HEK293 (cell line): ENCODE data around the gene BICD2.

Source experiments
- CTCF ChIA-PET: fragments of 350-600 bp; formaldehyde crosslinking; extraction: SDS; loops from one replicate; lab custom pipeline; 2021; ENCODE audit warnings: antibody characterized with exemption; lab: Yijun Ruan, JAX
- POLR2A ChIA-PET: fragments of 300-600 bp; formaldehyde crosslinking; extraction: SDS; loops from one replicate; lab custom pipeline; 2020; ENCODE audit warnings: antibody characterized with exemption, inconsistent platforms; lab: Yijun Ruan, JAX
- H3K27ac ChIP-seq: fragments of 200-500 bp; sonication (Bioruptor generic); 2 replicates; pipeline ENCODE4 v1.5.1; 2014; ENCODE audit warnings: low read depth, low read length, control low read depth, inconsistent platforms; ENCODE audit errors: extremely low read depth
- H3K36me3 ChIP-seq, 2 experiments: fragments of 200-500 bp in 1 of 2; sonication (Bioruptor generic) in 1 of 2; 1 replicate in 1 of 2; 2 replicates in 1 of 2; pipeline ENCODE4 v1.5.1; 2014 to 2017; ENCODE audit warnings: inconsistent platforms in 2 of 2, low read length in 2 of 2; ENCODE audit not compliant: control insufficient read depth in 2 of 2, insufficient read depth in 1 of 2
- H3K4me1 ChIP-seq: fragments of 200-500 bp; sonication (Bioruptor generic); 2 replicates; pipeline ENCODE4 v1.5.1; 2014; ENCODE audit warnings: mild to moderate bottlenecking, low read length, inconsistent platforms; ENCODE audit not compliant: control insufficient read depth, insufficient read depth
- H3K4me3 ChIP-seq: 2 replicates; pipeline ENCODE4 v1.5.1; 2011; ENCODE audit warnings: low read depth, mild to moderate bottlenecking, control low read depth, low read length, moderate library complexity
- H3K9me3 ChIP-seq: fragments of 200-500 bp; sonication (Bioruptor generic); 2 replicates; pipeline ENCODE4 v1.5.1; 2014; ENCODE audit warnings: low read depth, low read length, inconsistent platforms; ENCODE audit not compliant: control insufficient read depth, insufficient read depth
- BCL6B ChIP-seq: fragments of 450-650 bp; formaldehyde crosslinking; IDR thresholded peaks from 2 replicates; pipeline ENCODE4 v1.5.1; 2017; ENCODE audit warnings: missing biosample characterization, missing genetic modification characterization
- GLI4 ChIP-seq: fragments of 450-650 bp; formaldehyde crosslinking; IDR thresholded peaks from 2 replicates; pipeline ENCODE4 v1.5.1; 2016; ENCODE audit warnings: missing biosample characterization, missing genetic modification characterization
- GLIS1 ChIP-seq: fragments of 450-650 bp; formaldehyde crosslinking; IDR thresholded peaks from 2 replicates; pipeline ENCODE4 v1.5.1; 2016; ENCODE audit warnings: missing biosample characterization, missing genetic modification characterization
- KLF8 ChIP-seq: fragments of 450-650 bp; formaldehyde crosslinking; IDR thresholded peaks from 2 replicates; pipeline ENCODE4 v1.5.1; 2016; ENCODE audit warnings: missing biosample characterization, missing genetic modification characterization
- PRDM6 ChIP-seq: fragments of 450-650 bp; formaldehyde crosslinking; IDR thresholded peaks from 2 replicates; pipeline ENCODE4 v1.5.1; 2017; ENCODE audit warnings: missing biosample characterization, missing genetic modification characterization
- TRIM28 ChIP-seq: IDR thresholded peaks from 2 replicates; pipeline ENCODE4 v1.6.1; 2011; ENCODE audit warnings: low read length, control low read depth, borderline replicate concordance
- ZNF121 ChIP-seq: fragments of 450-650 bp; formaldehyde crosslinking; IDR thresholded peaks from 2 replicates; pipeline ENCODE4 v1.5.1; 2016; ENCODE audit warnings: missing biosample characterization, missing genetic modification characterization
- ZNF184 ChIP-seq: fragments of 450-650 bp; IDR thresholded peaks from 2 replicates; pipeline ENCODE4 v1.5.1; 2018; ENCODE audit warnings: missing biosample characterization, mild to moderate bottlenecking, missing genetic modification characterization
- ZNF513 ChIP-seq: fragments of 450-650 bp; IDR thresholded peaks from 2 replicates; pipeline ENCODE4 v1.5.1; 2018; ENCODE audit warnings: missing biosample characterization, missing genetic modification characterization
- ZNF555 ChIP-seq: fragments of 450-650 bp; formaldehyde crosslinking; conservative IDR thresholded peaks from 2 replicates; pipeline ENCODE4 v1.5.1; 2017; ENCODE audit warnings: missing biosample characterization, mild to moderate bottlenecking, missing genetic modification characterization, inconsistent platforms
- ZNF585B ChIP-seq: fragments of 450-650 bp; formaldehyde crosslinking; IDR thresholded peaks from 2 replicates; pipeline ENCODE4 v1.5.1; 2016; ENCODE audit warnings: missing biosample characterization, missing genetic modification characterization
- ZNF639 ChIP-seq: fragments of 450-650 bp; formaldehyde crosslinking; IDR thresholded peaks from 2 replicates; pipeline ENCODE4 v1.5.1; 2016; ENCODE audit warnings: missing biosample characterization, missing genetic modification characterization
- ZNF837 ChIP-seq: fragments of 450-650 bp; formaldehyde crosslinking; IDR thresholded peaks from 2 replicates; pipeline ENCODE4 v1.5.1; 2016; ENCODE audit warnings: missing biosample characterization, missing genetic modification characterization
- TF ChIP-seq, protein P1 (sequence below): sonication (generic); formaldehyde crosslinking; IDR thresholded peaks from 2 replicates; pipeline ENCODE4 v1.8.1; 2022; ENCODE audit warnings: mild to moderate bottlenecking, moderate library complexity, missing genetic modification reagents
- TF ChIP-seq, protein P2 (sequence below): fragments of 450-650 bp; formaldehyde crosslinking; conservative IDR thresholded peaks from 2 replicates; pipeline ENCODE4 v1.5.1; 2016; ENCODE audit warnings: low read depth, missing biosample characterization, missing genetic modification characterization

BICD2 gene

DNA sequence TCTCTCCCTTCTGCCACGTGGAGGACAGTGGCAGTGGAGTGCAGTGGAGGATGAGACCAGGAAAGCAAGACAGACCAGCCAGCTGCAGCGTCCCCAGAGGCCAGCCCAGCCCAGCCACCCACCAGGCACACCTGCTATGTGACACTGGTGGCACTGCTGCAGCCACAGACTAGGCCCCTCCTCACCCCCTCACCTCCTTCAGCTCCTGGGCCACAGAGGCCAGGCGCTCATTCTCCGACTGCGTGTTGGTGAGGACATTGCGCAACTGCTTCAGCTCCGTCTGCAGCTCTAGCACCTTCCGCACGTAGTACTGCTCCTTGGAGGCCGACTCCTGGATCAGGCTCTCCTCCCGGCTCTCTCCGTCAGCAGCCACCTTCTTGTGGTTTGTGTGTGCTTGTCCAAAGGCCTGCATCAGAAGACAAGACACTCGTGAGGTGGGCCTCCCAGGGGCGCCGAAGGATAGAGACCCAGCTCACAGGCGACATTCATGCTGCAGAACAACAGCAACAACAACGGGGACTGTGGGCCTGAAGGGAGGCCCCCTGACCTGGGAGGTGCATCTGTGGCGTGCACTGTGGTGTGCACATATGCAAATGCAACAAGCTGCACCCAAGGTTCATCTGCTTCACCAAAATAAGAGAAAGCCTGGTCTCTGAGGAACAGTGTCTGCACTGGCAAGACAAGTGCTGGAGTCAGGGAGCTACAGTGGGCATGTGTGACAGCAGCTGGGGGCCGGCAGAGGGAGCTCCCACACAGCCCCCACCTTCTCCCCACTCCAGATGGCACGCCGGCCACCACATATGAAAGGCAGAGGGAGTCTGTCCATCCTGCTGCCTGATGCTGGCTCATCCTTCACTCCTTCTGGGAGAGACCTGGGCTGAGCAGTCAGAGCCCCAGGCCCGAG is 35.5 kb downstream of the BICD2 start (continued):
- TF ChIP-seq ZNF513 (tag by site-specific recombination) (no peak), ZNF837 (no peak), ZNF555 (tag by site-specific recombination) (no peak), GLIS1 (tag by site-specific recombination) (no peak)

- H3K9me3 ChIP-seq: no peaks in the 10 kb centered on the region
- peaks cover 0 to 52% of the 10 kb centered on the region in 2 experiments; a peak in 1 of 3 replicates for H3K36me3 ChIP-seq
- no peak overlapping the region for H3K4me3 ChIP-seq
- H3K4me1 ChIP-seq: no peaks in the 10 kb centered on the region
- ChIA-PET CTCF (interaction anchor here (0.6 kb wide), 1 partner anchor 589 kb away, joined by 3 read pairs; no protein-coding TSS in a partner anchor), POLR2A (interaction anchor here (0.6 to 1.0 kb wide), 2 partner anchors 10 to 439 kb away, joined by 3 to 8 read pairs; no protein-coding TSS in a partner anchor)
- no peak overlapping the region for H3K27ac ChIP-seq
- TF ChIP-seq ZNF639 (tag by site-specific recombination) (no peak), PRDM6 (tag by site-specific recombination) (no peak), ZNF184 (tag by site-specific recombination) (no peak), ZNF555 (tag by site-specific recombination) (no peak), KLF8 (tag by site-specific recombination) (no peak), BCL6B (no peak), GLI4 (tag by site-specific recombination) (no peak), TRIM28 (no peak), ZNF585B (tag by site-specific recombination) (no peak), ZNF121 (no peak)
- TF ChIP-seq, protein P1, sequence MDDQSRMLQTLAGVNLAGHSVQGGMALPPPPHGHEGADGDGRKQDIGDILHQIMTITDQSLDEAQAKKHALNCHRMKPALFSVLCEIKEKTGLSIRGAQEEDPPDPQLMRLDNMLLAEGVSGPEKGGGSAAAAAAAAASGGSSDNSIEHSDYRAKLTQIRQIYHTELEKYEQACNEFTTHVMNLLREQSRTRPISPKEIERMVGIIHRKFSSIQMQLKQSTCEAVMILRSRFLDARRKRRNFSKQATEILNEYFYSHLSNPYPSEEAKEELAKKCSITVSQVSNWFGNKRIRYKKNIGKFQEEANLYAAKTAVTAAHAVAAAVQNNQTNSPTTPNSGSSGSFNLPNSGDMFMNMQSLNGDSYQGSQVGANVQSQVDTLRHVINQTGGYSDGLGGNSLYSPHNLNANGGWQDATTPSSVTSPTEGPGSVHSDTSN (CRISPR knock-in tag): no peak
- TF ChIP-seq, protein P2, sequence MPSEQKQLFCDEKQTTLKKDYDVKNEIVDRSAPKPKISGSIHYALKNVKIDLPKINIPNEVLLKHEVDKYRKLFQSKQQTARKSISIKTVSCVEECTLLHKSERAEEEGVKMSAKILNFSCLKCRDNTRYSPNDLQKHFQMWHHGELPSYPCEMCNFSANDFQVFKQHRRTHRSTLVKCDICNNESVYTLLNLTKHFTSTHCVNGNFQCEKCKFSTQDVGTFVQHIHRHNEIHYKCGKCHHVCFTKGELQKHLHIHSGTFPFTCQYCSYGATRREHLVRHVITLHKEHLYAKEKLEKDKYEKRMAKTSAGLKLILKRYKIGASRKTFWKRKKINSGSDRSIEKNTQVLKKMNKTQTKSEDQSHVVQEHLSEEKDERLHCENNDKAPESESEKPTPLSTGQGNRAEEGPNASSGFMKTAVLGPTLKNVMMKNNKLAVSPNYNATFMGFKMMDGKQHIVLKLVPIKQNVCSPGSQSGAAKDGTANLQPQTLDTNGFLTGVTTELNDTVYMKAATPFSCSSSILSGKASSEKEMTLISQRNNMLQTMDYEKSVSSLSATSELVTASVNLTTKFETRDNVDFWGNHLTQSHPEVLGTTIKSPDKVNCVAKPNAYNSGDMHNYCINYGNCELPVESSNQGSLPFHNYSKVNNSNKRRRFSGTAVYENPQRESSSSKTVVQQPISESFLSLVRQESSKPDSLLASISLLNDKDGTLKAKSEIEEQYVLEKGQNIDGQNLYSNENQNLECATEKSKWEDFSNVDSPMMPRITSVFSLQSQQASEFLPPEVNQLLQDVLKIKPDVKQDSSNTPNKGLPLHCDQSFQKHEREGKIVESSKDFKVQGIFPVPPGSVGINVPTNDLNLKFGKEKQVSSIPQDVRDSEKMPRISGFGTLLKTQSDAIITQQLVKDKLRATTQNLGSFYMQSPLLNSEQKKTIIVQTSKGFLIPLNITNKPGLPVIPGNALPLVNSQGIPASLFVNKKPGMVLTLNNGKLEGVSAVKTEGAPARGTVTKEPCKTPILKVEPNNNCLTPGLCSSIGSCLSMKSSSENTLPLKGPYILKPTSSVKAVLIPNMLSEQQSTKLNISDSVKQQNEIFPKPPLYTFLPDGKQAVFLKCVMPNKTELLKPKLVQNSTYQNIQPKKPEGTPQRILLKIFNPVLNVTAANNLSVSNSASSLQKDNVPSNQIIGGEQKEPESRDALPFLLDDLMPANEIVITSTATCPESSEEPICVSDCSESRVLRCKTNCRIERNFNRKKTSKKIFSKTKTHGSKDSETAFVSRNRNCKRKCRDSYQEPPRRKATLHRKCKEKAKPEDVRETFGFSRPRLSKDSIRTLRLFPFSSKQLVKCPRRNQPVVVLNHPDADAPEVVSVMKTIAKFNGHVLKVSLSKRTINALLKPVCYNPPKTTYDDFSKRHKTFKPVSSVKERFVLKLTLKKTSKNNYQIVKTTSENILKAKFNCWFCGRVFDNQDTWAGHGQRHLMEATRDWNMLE (tag by site-specific recombination): no peak
Observed at GRCh38 chr9:92727716-92728700, 36.6 kb downstream of the BICD2 start.
